Naive thymus-derived CD4-positive, alpha-beta T cell (primary cell): Measurements from ENCODE around the gene NHLRC2. TPM values are rescaled to one million over a fixed set of nuclear protein-coding genes. Genes with fewer than 3 reads are reported as not detected.
"Not testable (repeated sequence)": the region's sequence is repeated elsewhere in the genome, so short reads cannot be mapped to it uniquely, and the experiment has no call there.

Experiments used
- ATAC-seq: fragments of 150-1000 bp; cut with Tn5 transposase; 2 replicates; pipeline ENCODE4 v1.10.0; 2021; ENCODE audit warnings: mild to moderate bottlenecking, moderate library complexity
- CTCF ChIA-PET: fragments of 350-600 bp; sonication (Branson Sonifier 250); formaldehyde crosslinking; loops from one replicate; lab custom pipeline; 2021; ENCODE audit warnings: antibody characterized with exemption; lab: Charles Lee
- POLR2A ChIA-PET: fragments of 350-600 bp; sonication (Branson Sonifier 250); formaldehyde crosslinking; loops from one replicate; lab custom pipeline; 2021; ENCODE audit warnings: antibody characterized with exemption, inconsistent platforms; lab: Charles Lee
- DNase-seq, 9 donors: peaks; one replicate each; pipeline versions ENCODE4 v3.0.0 to v3.0.0-alpha.2; 2020 to 2022; ENCODE audit warnings: mixed read lengths in 1 of 9
- H3K27ac ChIP-seq: one replicate; pipeline ENCODE4 v1.7.0; 2013; ENCODE audit warnings: mild to moderate bottlenecking, low read depth, low read length, moderate library complexity
- H3K27me3 ChIP-seq, 2 donors: one replicate each; pipeline ENCODE4 v1.7.0; 2013; ENCODE audit warnings: low read length in 2 of 2, mild to moderate bottlenecking in 2 of 2, moderate library complexity in 2 of 2; ENCODE audit not compliant: control insufficient read depth in 2 of 2, insufficient read depth in 2 of 2
- H3K36me3 ChIP-seq, 3 experiments: 1 replicate in 2 of 3; 2 replicates in 1 of 3; pipeline ENCODE4 v1.7.0; 2013; ENCODE audit warnings: low read length in 3 of 3, mild to moderate bottlenecking in 3 of 3, moderate library complexity in 1 of 3; ENCODE audit not compliant: insufficient read depth in 3 of 3, control insufficient read depth in 2 of 3
- H3K4me1 ChIP-seq, 2 donors: one replicate each; pipeline ENCODE4 v1.7.0; 2013; ENCODE audit warnings: low read length in 2 of 2, mild to moderate bottlenecking in 2 of 2, moderate library complexity in 1 of 2; ENCODE audit not compliant: control insufficient read depth in 2 of 2, insufficient read depth in 2 of 2
- H3K4me3 ChIP-seq: 2 replicates; pipeline ENCODE4 v1.7.0; 2013; ENCODE audit warnings: mild to moderate bottlenecking, low read length
- H3K9me3 ChIP-seq, 3 experiments: 1 replicate in 2 of 3; 2 replicates in 1 of 3; pipeline ENCODE4 v1.7.0; 2013; ENCODE audit warnings: low read length in 3 of 3; ENCODE audit not compliant: control insufficient read depth in 2 of 3
- H3K27ac Mint-ChIP-seq, 9 donors: one replicate each; pipeline ENCODE4 v1.8.0; 2020 to 2022; ENCODE audit warnings: mixed read lengths in 9 of 9, mild to moderate bottlenecking in 8 of 9, moderate library complexity in 5 of 9, inconsistent platforms in 2 of 9
- H3K27me3 Mint-ChIP-seq, 5 donors: one replicate each; pipeline ENCODE4 v1.8.0; 2021 to 2022; ENCODE audit warnings: mixed read lengths in 5 of 5, mild to moderate bottlenecking in 1 of 5
- H3K36me3 Mint-ChIP-seq, 5 donors: one replicate each; pipeline ENCODE4 v1.8.0; 2020 to 2022; ENCODE audit warnings: mixed read lengths in 5 of 5, mild to moderate bottlenecking in 3 of 5, inconsistent platforms in 1 of 5
- H3K4me1 Mint-ChIP-seq, 7 donors: one replicate each; pipeline ENCODE4 v1.8.0; 2020 to 2022; ENCODE audit warnings: mixed read lengths in 7 of 7, mild to moderate bottlenecking in 3 of 7, inconsistent platforms in 1 of 7
- H3K4me3 Mint-ChIP-seq, 10 donors: one replicate each; pipeline ENCODE4 v1.8.0; 2020 to 2022; ENCODE audit warnings: mild to moderate bottlenecking in 10 of 10, mixed read lengths in 10 of 10, moderate library complexity in 6 of 10, inconsistent platforms in 2 of 10
- H3K9me3 Mint-ChIP-seq, 11 donors: one replicate each; pipeline ENCODE4 v1.8.0; 2020 to 2022; ENCODE audit warnings: mixed read lengths in 11 of 11, mild to moderate bottlenecking in 4 of 11, inconsistent platforms in 1 of 11, moderate library complexity in 1 of 11
- intact Hi-C, 2 donors: fragments of 100-400 bp; cut with micrococcal nuclease; formaldehyde crosslinking; loops; one replicate each; pipeline ENCODE4 v1.15.1; 2023
- polyA plus RNA-seq, 2 donors: library from polyadenylated mRNA; unstranded; fragments of 300-500 nt; fragmentation: Illumina TruSeq; gene quantifications; one replicate each; pipeline ENCODE4 v1.2.3, GENCODE V29; 2021
- total RNA-seq, 6 experiments: library from RNA in 5 of 6; stranded (reverse) in 5 of 6; gene quantifications; 1 replicate in 5 of 6; 2 replicates in 1 of 6; pipeline ENCODE4 v1.2.3 and lab custom pipeline; 2021 to 2026

NHLRC2 gene
- total and polyA plus RNA-seq, 7 experiments from 2014 or later: 4.2 to 25.9 (median 13.2) TPM

DNA sequence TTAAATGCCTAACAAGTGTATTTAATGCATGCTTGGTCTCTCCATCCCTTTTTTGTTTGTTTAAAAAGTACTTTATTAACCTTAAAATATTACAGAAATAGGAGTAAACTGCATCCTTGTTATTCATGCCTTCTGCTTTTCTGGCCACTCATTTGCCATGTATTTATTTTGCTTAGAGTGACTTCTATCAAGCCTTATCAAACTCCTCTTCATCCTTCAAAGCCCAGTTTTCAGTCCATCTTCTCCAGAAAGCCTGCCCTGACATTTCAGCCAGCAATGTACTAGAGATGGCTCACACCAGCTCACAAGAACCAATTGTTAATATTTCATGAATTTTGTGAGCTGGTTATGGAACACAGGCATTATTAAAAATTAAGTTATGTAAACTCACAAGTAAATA is 82.8 kb downstream of the NHLRC2 start:
- H3K9me3 ChIP-seq: no peaks in the 10 kb centered on the region
- ATAC-seq: no peak
- peaks cover 5 to 55% (median 10%) of the 10 kb centered on the region in 5 donors for H3K27me3 Mint-ChIP-seq
- H3K27ac ChIP-seq: no peak overlapping the region
- no peaks in the 10 kb centered on the region for H3K36me3 ChIP-seq
- no peak overlapping the region for H3K27ac Mint-ChIP-seq
- peaks cover 0 to 2% (median 0%) of the 10 kb centered on the region in 11 donors for H3K9me3 Mint-ChIP-seq
- intact Hi-C loops: no loop called here
- H3K4me3 Mint-ChIP-seq: no peak overlapping the region
- no peak overlapping the region for H3K4me3 ChIP-seq
- ChIA-PET POLR2A (no interaction called here), CTCF (no interaction called here)
- H3K4me1 Mint-ChIP-seq: peaks cover 0 to 5% (median 0%) of the 10 kb centered on the region in 7 donors
- no peaks in the 10 kb centered on the region for H3K4me1 ChIP-seq
- H3K36me3 Mint-ChIP-seq: peaks cover 0 to 4% (median 0%) of the 10 kb centered on the region in 5 donors
- no peak for DNase-seq
- H3K27me3 ChIP-seq: no peaks in the 10 kb centered on the region

DNA sequence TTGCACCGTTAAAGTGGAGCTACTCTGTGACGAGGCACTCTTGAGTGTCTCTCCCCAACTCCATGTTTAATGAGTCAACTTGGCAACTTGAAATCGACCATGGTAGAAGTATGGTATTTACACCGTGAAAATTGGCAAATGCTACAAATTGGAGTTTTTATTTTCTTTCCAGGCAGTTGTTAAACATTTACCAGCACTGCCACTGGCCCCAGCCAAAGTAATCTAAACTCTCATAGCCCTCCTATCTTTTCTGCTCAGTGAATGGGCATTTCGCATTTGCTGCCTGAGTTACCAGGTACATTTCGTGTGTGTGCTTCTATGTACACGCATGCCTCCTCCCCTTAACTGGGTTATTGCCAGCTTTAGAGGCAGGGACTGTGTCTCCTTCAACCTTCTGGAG is 83.3 kb downstream of the NHLRC2 start:
- H3K27me3 Mint-ChIP-seq: peaks cover 5 to 54% (median 11%) of the 10 kb centered on the region in 5 donors
- no peaks in the 10 kb centered on the region for H3K36me3 ChIP-seq
- ChIA-PET POLR2A (no interaction called here), CTCF (no interaction called here)
- no peak for DNase-seq
- H3K27me3 ChIP-seq: no peaks in the 10 kb centered on the region
- H3K9me3 Mint-ChIP-seq: peaks cover 0 to 2% (median 0%) of the 10 kb centered on the region in 11 donors
- no peaks in the 10 kb centered on the region for H3K9me3 ChIP-seq
- no peak overlapping the region for H3K4me3 ChIP-seq
- peaks cover 0 to 5% (median 0%) of the 10 kb centered on the region in 7 donors for H3K4me1 Mint-ChIP-seq
- no peaks in the 10 kb centered on the region for H3K4me1 ChIP-seq
- H3K36me3 Mint-ChIP-seq: peaks cover 0 to 4% (median 0%) of the 10 kb centered on the region in 5 donors
- H3K27ac ChIP-seq: no peak overlapping the region
- no peak overlapping the region for H3K4me3 Mint-ChIP-seq
- H3K27ac Mint-ChIP-seq: no peak overlapping the region
- no peak for ATAC-seq
- intact Hi-C loops: no loop called here

DNA sequence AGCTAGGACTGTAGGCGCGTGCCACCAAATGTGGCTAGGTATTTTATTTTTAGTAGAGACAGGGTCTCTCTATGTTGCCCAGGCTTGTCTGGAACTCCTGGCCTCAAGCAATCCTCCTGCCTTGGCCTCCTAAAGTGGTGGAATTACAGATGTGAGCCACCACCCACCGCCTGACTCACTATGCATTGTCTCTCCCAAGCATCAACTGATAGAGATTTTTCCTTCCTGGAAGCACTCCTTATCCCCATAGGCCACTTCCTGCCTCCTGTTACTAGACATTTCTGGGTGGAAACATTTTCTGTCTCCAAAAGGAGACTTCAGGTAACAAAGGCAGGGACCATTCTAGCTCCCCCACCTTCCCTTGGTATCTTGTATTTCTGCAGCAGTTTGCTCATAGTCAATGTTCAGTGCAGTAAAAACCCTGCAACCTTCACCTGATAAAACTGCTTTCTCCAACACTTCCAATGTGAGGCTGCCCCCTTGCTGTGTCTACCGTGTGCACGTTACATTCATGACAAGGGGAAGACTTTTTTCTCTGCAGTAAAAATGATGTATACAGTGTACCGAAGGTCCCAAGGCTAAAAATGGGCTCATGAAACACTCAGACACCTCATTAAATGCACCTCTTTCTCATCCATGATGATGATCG is 84.9 kb downstream of the NHLRC2 start:
- Mint-ChIP-seq H3K36me3 (peaks cover 0 to 4% (median 0%) of the 10 kb centered on the region in 5 donors), H3K27ac (no peak overlapping the region), H3K4me3 (no peak overlapping the region), H3K27me3 (peaks cover 5 to 47% (median 11%) of the 10 kb centered on the region in 5 donors), H3K4me1 (peaks cover 0 to 5% (median 0%) of the 10 kb centered on the region in 7 donors), H3K9me3 (peaks cover 0 to 2% (median 0%) of the 10 kb centered on the region in 11 donors)
- POLR2A ChIA-PET: no interaction called here
- Histone ChIP-seq H3K27me3 (no peaks in the 10 kb centered on the region), H3K9me3 (no peaks in the 10 kb centered on the region), H3K36me3 (no peaks in the 10 kb centered on the region), H3K27ac (no peak overlapping the region), H3K4me1 (no peaks in the 10 kb centered on the region), H3K4me3 (no peak overlapping the region)
- intact Hi-C loops: no loop called here
- no peak for ATAC-seq
- CTCF ChIA-PET: no interaction called here
- DNase-seq: no peak

DNA sequence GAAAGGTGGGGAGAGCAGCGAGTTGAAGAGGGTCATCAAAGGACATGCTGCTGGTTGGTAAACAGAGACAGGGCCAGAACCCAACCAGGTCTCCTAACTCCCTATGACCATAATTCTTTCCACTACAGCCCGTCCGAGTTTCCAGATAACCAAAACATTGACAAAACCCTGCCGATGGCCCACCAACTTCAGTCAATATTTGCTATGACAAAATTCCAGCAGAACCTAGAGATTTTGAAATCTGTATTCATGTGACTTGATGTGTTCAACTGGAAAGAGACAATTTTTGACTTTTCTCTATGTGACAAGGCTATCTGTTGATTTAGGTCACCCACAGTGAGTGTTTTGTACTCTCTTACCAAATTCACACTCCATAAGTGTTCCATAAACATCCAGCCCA is 86.7 kb downstream of the NHLRC2 start:
- Mint-ChIP-seq H3K27ac (no peak overlapping the region), H3K9me3 (no peaks in the 10 kb centered on the region), H3K4me1 (peaks cover 0 to 5% (median 0%) of the 10 kb centered on the region in 7 donors), H3K27me3 (peaks cover 5 to 46% (median 14%) of the 10 kb centered on the region in 5 donors), H3K36me3 (no peaks in the 10 kb centered on the region), H3K4me3 (no peak overlapping the region)
- POLR2A ChIA-PET: no interaction called here
- Histone ChIP-seq H3K36me3 (no peaks in the 10 kb centered on the region), H3K27me3 (no peaks in the 10 kb centered on the region), H3K4me3 (no peak overlapping the region), H3K4me1 (no peaks in the 10 kb centered on the region), H3K27ac (no peak overlapping the region), H3K9me3 (no peaks in the 10 kb centered on the region)
- ATAC-seq (no peak), DNase-seq (no peak)
- intact Hi-C loops: no loop called here
- CTCF ChIA-PET: no interaction called here

DNA sequence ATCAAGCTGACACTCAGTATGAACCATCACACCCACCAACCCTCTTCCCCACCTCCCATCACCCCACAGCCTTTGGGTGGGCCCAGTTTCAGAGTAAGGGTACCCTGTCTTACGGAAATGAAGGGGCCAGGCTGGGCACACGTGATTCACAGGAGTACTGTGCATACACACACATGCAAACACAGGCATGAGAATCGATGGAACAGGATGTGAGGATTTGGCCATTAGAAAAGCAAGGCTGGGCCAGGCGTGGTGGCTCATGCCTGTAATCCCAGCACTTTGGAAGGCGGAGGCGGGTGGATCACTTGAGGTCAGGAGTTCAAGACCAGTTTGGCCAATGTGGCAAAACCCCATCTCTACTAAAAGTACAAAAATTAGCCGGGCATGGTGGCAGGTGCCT is 88.7 kb downstream of the NHLRC2 start:
- H3K4me3 ChIP-seq, H3K36me3 ChIP-seq, H3K9me3 ChIP-seq, H3K27me3 ChIP-seq, H3K4me1 ChIP-seq, H3K4me3 Mint-ChIP-seq, H3K27ac ChIP-seq, H3K36me3 Mint-ChIP-seq, intact Hi-C loops, H3K9me3 Mint-ChIP-seq, POLR2A ChIA-PET, H3K4me1 Mint-ChIP-seq, H3K27ac Mint-ChIP-seq, DNase-seq, ATAC-seq: not testable (repeated sequence)
- CTCF ChIA-PET: interaction anchor here (0.6 kb wide), 1 partner anchor 1815 kb away, joined by 4 read pairs; no protein-coding TSS in a partner anchor
- peaks cover 5 to 39% (median 12%) of the 10 kb centered on the region in 5 donors for H3K27me3 Mint-ChIP-seq

DNA sequence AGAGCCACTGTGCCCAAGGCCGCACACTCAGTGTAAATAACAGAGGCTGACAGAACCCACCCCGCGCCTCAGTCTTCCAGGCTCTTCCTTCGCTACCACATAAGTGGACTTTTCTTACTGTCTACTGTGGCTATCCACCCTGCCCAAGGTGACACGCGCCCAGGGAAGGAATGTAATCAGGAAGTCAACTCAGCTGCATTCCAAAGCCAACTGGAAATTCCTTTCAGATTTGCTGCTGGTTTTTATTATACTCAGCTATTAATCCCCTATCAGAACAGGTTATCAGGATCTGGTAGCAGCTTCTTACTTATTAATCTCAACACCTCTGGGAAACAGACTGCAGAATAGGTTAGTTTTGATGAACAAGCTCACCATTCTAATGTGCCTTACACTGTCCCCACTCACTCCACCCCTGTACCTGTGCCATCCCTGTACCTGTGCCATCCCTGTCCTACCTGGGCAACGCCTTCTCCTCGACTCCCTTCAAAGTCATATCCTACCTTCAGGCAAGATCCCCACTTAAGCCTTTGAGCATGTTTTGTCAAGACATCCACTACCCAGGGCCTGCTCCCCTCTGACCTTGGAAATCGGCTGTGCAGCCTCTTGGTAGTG is 90.7 kb downstream of the NHLRC2 start:
- ATAC-seq (no peak), DNase-seq (no peak)
- no peak overlapping the region for H3K4me3 Mint-ChIP-seq
- no peaks in the 10 kb centered on the region for H3K4me1 ChIP-seq
- H3K4me1 Mint-ChIP-seq: peaks cover 0 to 5% (median 0%) of the 10 kb centered on the region in 7 donors
- POLR2A ChIA-PET: interaction anchor here (0.7 kb wide), 1 partner anchor 1485 kb away, joined by 3 read pairs; no protein-coding TSS in a partner anchor
- H3K9me3 Mint-ChIP-seq: no peaks in the 10 kb centered on the region
- intact Hi-C loops: no loop called here
- CTCF ChIA-PET: no interaction called here
- no peaks in the 10 kb centered on the region for H3K36me3 ChIP-seq
- H3K4me3 ChIP-seq: no peak overlapping the region
- H3K36me3 Mint-ChIP-seq: no peaks in the 10 kb centered on the region
- H3K27me3 ChIP-seq: no peaks in the 10 kb centered on the region
- H3K27ac Mint-ChIP-seq: no peak overlapping the region
- no peak overlapping the region for H3K27ac ChIP-seq
- no peaks in the 10 kb centered on the region for H3K9me3 ChIP-seq
- peaks cover 0 to 26% (median 6%) of the 10 kb centered on the region in 5 donors for H3K27me3 Mint-ChIP-seq
